Neural crest cell (in vitro differentiated cells): ENCODE data around the gene EEIG2. TPM values are rescaled to one million over a fixed set of nuclear protein-coding genes. Genes with fewer than 3 reads are reported as not detected.

Experiments
- DNase-seq: peaks from one replicate; pipeline ENCODE4 v3.0.0; 2021; ENCODE audit warnings: low read depth, mixed read lengths, low spot score
- H3K27ac Mint-ChIP-seq: one replicate; pipeline ENCODE4 v1.8.0; 2021; ENCODE audit warnings: mild to moderate bottlenecking, mixed read lengths; ENCODE audit not compliant: unreplicated experiment
- H3K27me3 Mint-ChIP-seq: 2 replicates; pipeline ENCODE4 v1.8.0; 2021; ENCODE audit warnings: low read depth, mild to moderate bottlenecking, mixed read lengths
- H3K36me3 Mint-ChIP-seq: 2 replicates; pipeline ENCODE4 v1.8.0; 2021; ENCODE audit warnings: low read depth, mild to moderate bottlenecking, mixed read lengths
- H3K4me1 Mint-ChIP-seq: 2 replicates; pipeline ENCODE4 v1.8.0; 2021; ENCODE audit warnings: mixed read lengths
- H3K4me3 Mint-ChIP-seq: one replicate; pipeline ENCODE4 v1.8.0; 2021; ENCODE audit warnings: mild to moderate bottlenecking, mixed read lengths
- H3K9me3 Mint-ChIP-seq: 2 replicates; pipeline ENCODE4 v1.8.0; 2021; ENCODE audit warnings: mixed read lengths
- CTCF ChIP-seq: fragments of 200-600 bp; sonication (generic); conservative IDR thresholded peaks from 2 replicates; pipeline ENCODE4 v1.5.0; 2021; ENCODE audit warnings: antibody characterized with exemption, mild to moderate bottlenecking
- total RNA-seq: library from RNA; stranded (reverse); gene quantifications from 2 replicates; pipeline ENCODE4 v1.2.1, GENCODE V29; 2021

EEIG2 gene
- total RNA-seq, 1 donor from 2014 or later, result 16.1 TPM

GRCh38 chr1:108561689-108562326, 1.9 kb downstream of the EEIG2 start:
- peak; percentile 18 for DNase-seq
- Mint-ChIP-seq H3K27ac (no peak overlapping the region), H3K36me3 (no peaks in the 10 kb centered on the region), H3K4me3 (peak overlapping the region; percentile 98), H3K9me3 (no peaks in the 10 kb centered on the region), H3K4me1 (peaks cover 17% of the 10 kb centered on the region), H3K27me3 (no peaks in the 10 kb centered on the region)
- TF ChIP-seq CTCF, result peak; percentile 72

- H3K4me1 Mint-ChIP-seq, result peaks cover 17% of the 10 kb centered on the region
- DNase-seq, result no peak
- TF ChIP-seq CTCF, result no peak
- no peak overlapping the region for H3K4me3 Mint-ChIP-seq
- no peaks in the 10 kb centered on the region for H3K36me3 Mint-ChIP-seq
- no peaks in the 10 kb centered on the region for H3K9me3 Mint-ChIP-seq
- H3K27me3 Mint-ChIP-seq, result no peaks in the 10 kb centered on the region
- no peak overlapping the region for H3K27ac Mint-ChIP-seq
Measured at GRCh38 chr1:108563808-108564207, 3.9 kb downstream of the EEIG2 start.

GRCh38 chr1:108565081-108565480, 5.2 kb downstream of the EEIG2 start:
- no peak for DNase-seq
- H3K27me3 Mint-ChIP-seq, result no peaks in the 10 kb centered on the region
- H3K36me3 Mint-ChIP-seq, result no peaks in the 10 kb centered on the region
- H3K4me1 Mint-ChIP-seq, result peaks cover 17% of the 10 kb centered on the region
- no peak overlapping the region for H3K4me3 Mint-ChIP-seq
- TF ChIP-seq CTCF, result no peak
- H3K27ac Mint-ChIP-seq, result no peak overlapping the region
- H3K9me3 Mint-ChIP-seq, result no peaks in the 10 kb centered on the region

- Mint-ChIP-seq H3K36me3 (no peaks in the 10 kb centered on the region), H3K27me3 (no peaks in the 10 kb centered on the region), H3K9me3 (no peaks in the 10 kb centered on the region), H3K27ac (no peak overlapping the region), H3K4me3 (no peak overlapping the region), H3K4me1 (peaks cover 17% of the 10 kb centered on the region)
- TF ChIP-seq CTCF, result no peak
- no peak for DNase-seq
Measured at GRCh38 chr1:108565512-108565911, 5.6 kb downstream of the EEIG2 start.

GRCh38 chr1:108568589-108568988, 8.7 kb downstream of the EEIG2 start:
- no peaks in the 10 kb centered on the region for H3K36me3 Mint-ChIP-seq
- no peak overlapping the region for H3K27ac Mint-ChIP-seq
- DNase-seq, result no peak
- no peak overlapping the region for H3K4me3 Mint-ChIP-seq
- peaks cover 2% of the 10 kb centered on the region for H3K4me1 Mint-ChIP-seq
- H3K9me3 Mint-ChIP-seq, result peaks cover 4% of the 10 kb centered on the region
- no peak for TF ChIP-seq CTCF
- H3K27me3 Mint-ChIP-seq, result no peaks in the 10 kb centered on the region
